ENCODE data around the gene ALKBH6. TPM values are rescaled to one million over a fixed set of nuclear protein-coding genes. Genes with fewer than 3 reads are reported as not detected.

The ALKBH6 gene
- total and polyA plus RNA-seq, 9 of the 15 experiments (the other 6 are each of a cell fraction or from before 2014, with no cell fraction given), result 0.67 to 62.0 (median 34.5) TPM

- Histone ChIP-seq H3K79me2 (ENCODE audit: control insufficient read depth, insufficient read depth, low read length) (peaks cover 36% of the 10 kb centered on the region), H3K9ac (ENCODE audit: insufficient read depth in 1 of 2, low read depth in 2 of 2, low read length in 2 of 2) (peak overlapping the region in 1 of 2 experiments; percentile 78; a peak in 1 of 4 replicates), H3K4me3 (no peak overlapping the region), H3K4me2 (ENCODE audit: insufficient read depth, low read length) (no peak overlapping the region), H4K20me1 (replicated peaks; ENCODE audit: control insufficient read depth, insufficient read depth, low read length) (peaks cover 5% of the 10 kb centered on the region; the same call in 1 of the 2 replicates), H3K27ac (ENCODE audit: extremely low read depth, low read depth, low read length) (no peak overlapping the region), H3K9me1 (ENCODE audit: control insufficient read depth, insufficient read depth, low read length) (no peaks in the 10 kb centered on the region), H2AFZ (ENCODE audit: low read depth, low read length) (no peak overlapping the region), H3K4me1 (replicated peaks in 1 of 2; ENCODE audit: control insufficient read depth in 2 of 2, insufficient read depth in 2 of 2, low read length in 2 of 2) (peaks cover 5 to 18% of the 10 kb centered on the region in 2 experiments; a peak in 3 of 5 replicates), H3K27me3 (ENCODE audit: control insufficient read depth in 2 of 2, insufficient read depth in 2 of 2, low read length in 2 of 2) (no peaks in the 10 kb centered on the region), H3K9me3 (replicated peaks; ENCODE audit: control insufficient read depth, insufficient read depth, low read depth, low read length) (no peaks in the 10 kb centered on the region), H3K36me3 (ENCODE audit: control insufficient read depth, insufficient read depth, low read length) (peaks cover 64% of the 10 kb centered on the region)
- POLR2A ChIA-PET, result interaction anchor here (0.5 kb wide), 1 partner anchor 22 kb away, joined by 3 read pairs; no protein-coding TSS in a partner anchor
- intact Hi-C loops (cut with micrococcal nuclease) (no loop called here), in situ Hi-C loops (cut with MboI) (no loop called here)
- DNase-seq (ENCODE audit: extremely low read depth in 1 of 4, low spot score in 3 of 4) (no peak), ATAC-seq (no peak), FAIRE-seq (no peak)
- TF ChIP-seq TEAD4 (IDR thresholded peaks at IDR 0.05; ENCODE audit: low read length) (no peak), TEAD4 (CRISPR knock-in tag; IDR thresholded peaks at IDR 0.05; ENCODE audit: borderline replicate concordance) (no peak), ZNF165 (CRISPR knock-in tag; IDR thresholded peaks at IDR 0.05; ENCODE audit: borderline replicate concordance) (no peak)
- WGBS (ENCODE audit: insufficient coverage, low coverage, missing lambda C conversion rate), result 89% methylated on average over 12 of the region's 12 CpGs
- CTCF ChIA-PET (ENCODE audit: low intra/inter-chr PET ratio), result no interaction called here
- BruUV-seq (replicated peaks), result no TSS peak
Observed at GRCh38 chr19:36058481-36059179, 44.6 kb upstream of the ALKBH6 start.

Measured in K562 (cell line).